Measurements from ENCODE around the gene HP1BP3.

- TF ChIP-seq POLR2AphosphoS5 (IDR thresholded peaks at IDR 0.05) (no peak), EZH2 (IDR thresholded peaks at IDR 0.05; ENCODE audit: borderline replicate concordance, insufficient read depth, low read length, poor library complexity, severe bottlenecking) (no peak), TAF1 (IDR thresholded peaks at IDR 0.05; ENCODE audit: low read depth) (no peak), CTCF (IDR thresholded peaks at IDR 0.05; ENCODE audit: poor library complexity, severe bottlenecking) (no peak), REST (IDR thresholded peaks at IDR 0.05; ENCODE audit: borderline replicate concordance) (no peak), EP300 (conservative IDR thresholded peaks at IDR 0.05; ENCODE audit: poor library complexity, severe bottlenecking) (no peak), SMC3 (conservative IDR thresholded peaks at IDR 0.05; ENCODE audit: poor library complexity) (no peak), MXI1 (conservative IDR thresholded peaks at IDR 0.05; ENCODE audit: poor library complexity, severe bottlenecking) (no peak), RAD21 (conservative IDR thresholded peaks at IDR 0.05) (no peak)
Measured at GRCh38 chr1:20728371-20729154, 58.5 kb downstream of the HP1BP3 start.
